ENCODE measurements around the gene WNT7A.

Gene WNT7A

GRCh38 chr3:13884851-13885703 is 5.2 kb upstream of the WNT7A start:
- DNase-seq, result peak; percentile 66

GRCh38 chr3:13883681-13884080 is 3.8 kb upstream of the WNT7A start:
- no peak for DNase-seq

DNA sequence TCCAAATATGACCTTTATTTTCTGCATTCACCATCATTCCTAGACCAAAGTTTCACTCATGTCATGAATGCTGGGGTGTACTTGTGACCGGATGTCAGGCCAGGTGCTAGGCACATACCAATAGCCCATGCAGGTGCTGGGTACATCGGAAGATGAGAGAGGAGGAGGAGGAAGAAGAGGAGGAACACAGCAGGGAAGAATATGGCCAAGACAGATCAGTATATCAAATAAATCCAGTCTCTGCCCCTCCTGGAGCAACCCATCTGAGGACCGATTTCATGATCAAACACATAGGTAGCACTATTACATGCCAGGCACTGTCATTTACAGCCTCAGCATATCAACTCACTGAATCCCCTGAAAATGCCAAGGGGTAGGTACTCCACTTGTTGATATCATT is 3.0 kb upstream of the WNT7A start:
- no peak for DNase-seq

- no peak for DNase-seq
Measured at GRCh38 chr3:13881536-13882410, 1.9 kb upstream of the WNT7A start.

DNA sequence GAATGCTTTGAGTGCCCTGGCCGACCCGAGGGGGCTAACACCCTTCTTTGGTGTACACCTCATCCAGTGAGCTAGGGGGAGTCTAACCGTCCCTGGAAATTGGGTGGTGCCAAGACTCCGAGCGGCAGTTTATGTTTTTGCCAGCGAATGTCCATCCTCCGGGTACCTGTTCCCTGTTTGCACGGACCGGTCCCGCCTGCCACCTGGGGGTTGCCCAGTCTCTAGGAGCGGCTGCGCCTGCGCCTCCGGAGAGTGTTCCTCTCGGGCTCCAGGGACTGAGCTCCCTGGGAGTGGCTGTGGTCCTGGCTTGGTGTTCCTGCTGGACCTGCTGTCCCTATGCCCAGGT is 913 bp upstream of the WNT7A start:
- no peak for DNase-seq

DNA sequence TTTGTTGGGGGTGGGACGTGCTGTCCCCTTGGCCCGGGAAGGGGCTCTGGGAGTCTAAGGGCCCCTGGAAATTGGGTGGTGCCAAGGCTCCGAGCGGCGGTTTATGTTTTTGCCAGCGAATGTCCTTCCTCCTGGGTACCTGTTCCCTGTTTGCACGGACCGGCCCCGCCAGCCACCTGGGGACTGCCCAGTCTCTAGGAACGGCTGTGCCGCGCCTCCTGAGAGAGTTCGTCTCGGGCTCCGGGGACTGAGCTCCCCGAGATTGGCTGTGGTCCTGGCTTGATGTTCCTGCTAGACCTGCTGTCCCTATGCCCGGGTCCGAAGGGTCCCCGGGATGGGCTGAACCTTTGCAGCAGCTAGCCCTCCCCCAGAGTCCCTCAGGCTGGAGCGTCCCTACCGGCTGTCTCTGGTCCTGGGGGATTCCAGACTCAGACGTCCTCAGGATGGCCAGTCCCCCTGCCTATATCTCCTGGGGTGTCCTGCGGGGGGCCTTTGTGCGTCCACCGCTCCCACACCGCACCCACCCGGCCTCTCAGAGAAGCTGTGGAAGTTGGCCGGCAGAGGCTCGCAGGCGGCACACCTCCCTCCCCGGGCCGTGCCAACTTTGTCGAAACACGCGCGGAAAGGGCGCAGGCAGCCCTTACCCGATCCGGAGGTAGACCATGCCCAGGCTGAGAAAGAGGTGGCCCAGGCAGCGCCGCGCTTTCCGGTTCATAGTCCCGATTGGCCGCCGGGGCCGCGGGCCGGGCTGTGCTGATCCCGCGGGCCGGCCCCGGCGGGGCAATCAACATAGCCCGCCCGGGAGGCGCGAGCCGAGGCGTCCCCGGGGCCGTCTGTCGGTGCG is 547 bp downstream of the WNT7A start:
- peak; percentile 20 for DNase-seq

DNA sequence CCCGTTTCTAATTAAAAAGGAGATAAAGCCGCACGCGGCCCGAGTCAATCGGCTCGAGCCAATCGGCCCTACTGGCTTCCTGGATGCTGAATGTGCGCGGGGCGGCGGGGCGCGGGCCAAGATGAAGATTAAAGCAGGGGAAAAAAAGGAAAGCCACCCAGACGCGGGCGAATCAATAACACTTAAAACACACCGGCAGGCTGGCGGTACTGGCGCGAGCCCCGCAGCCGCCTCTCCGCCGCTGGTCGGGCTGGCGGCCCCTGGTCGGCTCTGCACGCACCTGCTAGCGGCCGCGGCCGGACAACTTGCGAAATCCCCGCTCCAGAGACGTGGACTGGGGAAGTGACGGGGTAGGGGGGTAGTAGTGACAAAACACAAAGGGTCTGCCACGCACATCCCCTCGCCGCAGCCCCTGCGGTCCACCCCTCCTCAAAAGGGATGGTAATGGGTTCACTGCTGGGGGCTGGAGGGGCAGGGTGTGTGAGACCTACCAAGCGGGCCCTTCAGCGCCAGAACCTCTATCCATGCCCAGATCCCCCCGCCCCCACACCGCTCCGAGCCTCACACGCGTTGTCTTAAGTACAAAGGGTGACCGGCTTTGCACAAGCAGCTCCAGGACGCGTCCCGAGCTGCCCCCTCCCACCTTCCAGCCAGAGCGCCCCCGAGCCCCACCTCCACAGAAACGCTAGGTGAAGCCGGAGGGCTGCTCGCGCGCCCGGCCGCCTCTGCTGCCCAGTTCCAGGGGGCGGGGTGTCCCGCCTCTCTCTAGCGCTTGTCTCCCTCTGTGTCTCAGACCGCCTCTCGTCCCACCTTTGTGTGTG is 1.4 kb downstream of the WNT7A start:
- peak; percentile 26 for DNase-seq

DNA sequence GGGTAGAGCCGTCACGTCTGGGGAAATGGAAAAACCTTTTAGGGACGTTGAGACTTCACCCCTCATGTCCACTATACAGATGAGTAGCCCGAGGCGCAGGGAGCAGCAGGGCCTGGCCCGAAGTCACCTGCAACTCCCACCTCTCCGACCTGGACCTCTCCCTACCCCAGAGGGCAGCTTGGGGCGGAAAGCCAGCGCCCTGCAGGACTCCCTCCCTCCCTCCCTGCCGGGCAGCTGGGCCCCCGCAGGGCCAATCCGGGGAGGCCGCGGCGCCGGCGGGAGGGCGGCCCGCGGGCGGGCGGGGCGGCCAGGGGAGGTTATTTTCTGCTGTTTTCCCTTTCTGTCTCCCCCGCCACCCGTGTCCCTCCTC is 2.0 kb downstream of the WNT7A start:
- DNase-seq, result no peak

GRCh38 chr3:13876451-13877100 is 3.3 kb downstream of the WNT7A start:
- no peak for DNase-seq

DNA sequence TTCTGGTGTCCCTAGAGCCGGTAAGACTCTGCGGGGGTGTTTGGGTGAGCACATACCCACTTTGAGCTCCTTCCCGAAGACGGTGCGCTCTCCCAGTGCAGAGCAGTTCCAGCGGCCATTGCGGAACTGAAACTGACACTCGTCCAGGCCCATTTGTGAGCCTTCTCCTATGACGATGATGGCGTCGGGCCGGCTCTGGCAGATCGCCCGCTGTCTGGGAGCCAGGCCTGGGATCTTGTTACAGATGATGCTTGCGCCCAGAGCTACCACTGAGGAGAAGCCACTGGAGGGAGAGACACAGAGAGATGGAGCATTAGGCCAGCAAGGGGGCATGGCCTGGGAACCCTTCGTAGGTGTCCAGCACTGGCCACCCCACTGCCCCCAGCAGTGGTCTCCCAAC is 5.0 kb downstream of the WNT7A start:
- no peak for DNase-seq

GRCh38 chr3:13873818-13874217 is 6.1 kb downstream of the WNT7A start:
- no peak for DNase-seq

- no peak for DNase-seq
Measured at GRCh38 chr3:13872451-13872850, 7.4 kb downstream of the WNT7A start.

- DNase-seq, result no peak
Measured at GRCh38 chr3:13871791-13872190, 8.1 kb downstream of the WNT7A start.

DNA sequence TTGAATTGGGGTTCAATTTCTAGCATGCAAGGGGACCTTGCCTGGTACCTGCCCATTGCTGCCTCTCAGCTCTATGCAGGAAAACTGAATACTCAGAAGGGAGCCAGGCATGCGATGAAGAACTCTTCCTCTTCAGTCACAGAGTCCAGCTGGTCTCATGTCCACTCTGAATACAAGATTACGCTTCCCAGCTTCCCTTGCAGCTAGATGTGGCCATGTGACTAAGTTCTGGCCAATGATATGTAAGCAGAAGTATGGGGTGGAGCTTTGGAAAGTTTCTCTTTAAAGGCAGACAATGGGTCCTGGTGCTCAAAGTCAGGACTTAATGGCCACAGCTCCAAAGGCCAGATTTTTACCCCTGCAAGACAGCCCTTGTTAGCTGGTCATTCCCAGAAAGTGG is 9.0 kb downstream of the WNT7A start:
- no peak for DNase-seq

- no peak for DNase-seq
Measured at GRCh38 chr3:13869761-13870343, 10.0 kb downstream of the WNT7A start.

GRCh38 chr3:13868844-13869724 is 10.8 kb downstream of the WNT7A start:
- DNase-seq, result no peak

GRCh38 chr3:13867732-13868131 is 12.1 kb downstream of the WNT7A start:
- DNase-seq, result no peak

DNA sequence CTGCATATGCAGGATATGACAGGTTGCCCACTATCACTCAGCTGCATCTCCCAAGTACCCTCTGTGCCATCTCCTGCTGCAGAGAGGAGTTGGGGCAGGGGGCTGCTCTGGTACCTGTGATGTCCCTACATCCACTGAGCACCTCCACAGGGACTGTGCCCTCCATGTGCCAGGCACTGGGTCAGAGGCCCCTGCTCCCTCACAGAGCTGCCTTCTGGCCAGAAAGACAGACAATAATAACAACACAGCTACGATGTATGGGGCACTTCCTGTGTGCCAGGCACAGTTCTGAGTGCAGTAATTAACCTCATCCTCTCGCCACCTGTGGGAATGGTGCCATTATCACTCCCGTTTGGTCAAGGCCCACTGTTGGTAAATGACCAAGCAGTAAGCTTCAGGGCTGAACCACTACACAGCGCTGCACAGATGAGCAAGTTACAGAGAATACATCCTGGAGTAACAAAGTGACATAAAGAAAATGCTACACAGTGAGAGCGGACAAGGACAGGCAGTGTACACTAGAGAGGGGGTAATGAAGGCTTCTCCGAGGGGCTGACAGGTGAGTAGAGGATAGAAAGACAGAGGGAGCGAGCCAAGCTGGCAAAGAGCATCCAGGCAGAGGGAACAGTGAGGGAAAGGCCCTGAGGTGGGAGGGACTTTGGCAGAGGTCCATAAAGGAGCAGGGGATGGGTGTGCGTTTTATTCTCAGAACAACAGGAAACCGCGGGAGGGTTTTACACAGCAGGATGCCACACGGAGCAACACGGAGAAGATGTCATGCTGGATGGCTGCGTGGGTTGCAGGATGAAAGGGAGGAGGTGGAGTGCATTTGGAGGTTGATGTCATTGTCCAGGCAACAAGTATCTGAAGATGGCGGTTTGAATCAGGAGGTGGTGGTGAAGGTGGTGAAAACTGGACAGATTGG is 13.6 kb downstream of the WNT7A start:
- peak; percentile 50 for DNase-seq

GRCh38 chr3:13865581-13865980 is 14.3 kb downstream of the WNT7A start:
- DNase-seq, result no peak
